Liver (tissue), 9 donors: ENCODE results near the gene IDH1. TPM values are rescaled to one million over a fixed set of nuclear protein-coding genes. Genes with fewer than 3 reads are reported as not detected.

Experiments
- DNase-seq: peaks from one replicate; pipeline ENCODE4 v3.0.0-alpha.2; 2017; ENCODE audit warnings: low spot score
- H3K27ac ChIP-seq, 2 donors: one replicate each; pipeline ENCODE4 v1.7.0; 2013; ENCODE audit warnings: inconsistent platforms in 2 of 2, low read length in 2 of 2, control low read depth in 1 of 2, low read depth in 1 of 2, mild to moderate bottlenecking in 1 of 2
- H3K27me3 ChIP-seq, 4 donors: one replicate each; pipeline versions ENCODE4 v1.6.1 to v1.7.0; 2013; ENCODE audit warnings: low read length in 3 of 4, inconsistent platforms in 1 of 4, mild to moderate bottlenecking in 1 of 4, moderate library complexity in 1 of 4; ENCODE audit not compliant: control insufficient read depth in 4 of 4, insufficient read depth in 4 of 4
- H3K36me3 ChIP-seq, 4 donors: one replicate each; pipeline versions ENCODE4 v1.6.1 to v1.7.0; 2013; ENCODE audit warnings: low read length in 3 of 4, mild to moderate bottlenecking in 3 of 4, low read depth in 1 of 4, moderate library complexity in 1 of 4; ENCODE audit not compliant: control insufficient read depth in 4 of 4, insufficient read depth in 3 of 4
- H3K4me1 ChIP-seq, 4 donors: one replicate each; pipeline versions ENCODE4 v1.6.1 to v1.7.0; 2013; ENCODE audit warnings: low read length in 3 of 4, mild to moderate bottlenecking in 3 of 4, moderate library complexity in 1 of 4; ENCODE audit not compliant: control insufficient read depth in 4 of 4, insufficient read depth in 4 of 4
- H3K4me3 ChIP-seq, 3 donors: one replicate each; pipeline versions ENCODE4 v1.6.1 to v1.7.0; 2013; ENCODE audit warnings: low read length in 3 of 3, control low read depth in 1 of 3, low read depth in 1 of 3, mild to moderate bottlenecking in 1 of 3
- H3K9ac ChIP-seq, 2 donors: one replicate each; pipeline ENCODE4 v1.7.0; 2013; ENCODE audit warnings: low read length in 2 of 2, mild to moderate bottlenecking in 2 of 2, moderate library complexity in 2 of 2, control low read depth in 1 of 2, low read depth in 1 of 2
- H3K9me3 ChIP-seq, 4 donors: one replicate each; pipeline versions ENCODE4 v1.6.1 to v1.7.0; 2013; ENCODE audit warnings: low read length in 3 of 4; ENCODE audit not compliant: control insufficient read depth in 4 of 4
- ATF3 ChIP-seq: IDR thresholded peaks from 2 replicates; pipeline ENCODE4 v1.6.1; 2016; ENCODE audit warnings: antibody characterized with exemption
- CTCF ChIP-seq: fragments of 150-350 bp; IDR thresholded peaks from 2 replicates; pipeline ENCODE4 v1.5.1; 2017; ENCODE audit warnings: improper control_type of control experiment, low read depth, low read length; ENCODE audit not compliant: missing input control
- EGR1 ChIP-seq, 2 donors: IDR thresholded peaks; 2 replicates each; pipeline ENCODE4 v1.6.1; 2016 to 2018; ENCODE audit warnings: antibody characterized with exemption in 2 of 2, low read depth in 2 of 2
- FOXA1 ChIP-seq: IDR thresholded peaks from 2 replicates; pipeline ENCODE4 v1.6.1; 2016; ENCODE audit warnings: antibody characterized with exemption
- FOXA2 ChIP-seq: IDR thresholded peaks from 2 replicates; pipeline ENCODE4 v1.6.1; 2016; ENCODE audit warnings: antibody characterized with exemption
- GABPA ChIP-seq, 2 donors: IDR thresholded peaks in 1 of 2; conservative IDR thresholded peaks in 1 of 2; 2 replicates each; pipeline ENCODE4 v1.6.1; 2016; ENCODE audit warnings: antibody characterized with exemption in 2 of 2, mild to moderate bottlenecking in 1 of 2, moderate library complexity in 1 of 2
- HNF4A ChIP-seq, 2 donors: conservative IDR thresholded peaks; 2 replicates each; pipeline ENCODE4 v1.6.1; 2016; ENCODE audit warnings: antibody characterized with exemption in 2 of 2, mild to moderate bottlenecking in 2 of 2
- HNF4G ChIP-seq: IDR thresholded peaks from 2 replicates; pipeline ENCODE4 v1.6.1; 2016; ENCODE audit warnings: antibody characterized with exemption
- JUND ChIP-seq, 2 donors: IDR thresholded peaks; 2 replicates each; pipeline ENCODE4 v1.6.1; 2016; ENCODE audit warnings: antibody characterized with exemption in 2 of 2
- MAX ChIP-seq: IDR thresholded peaks from 2 replicates; pipeline ENCODE4 v1.6.1; 2016; ENCODE audit warnings: antibody characterized with exemption
- NR2F2 ChIP-seq: IDR thresholded peaks from 2 replicates; pipeline ENCODE4 v1.6.1; 2016; ENCODE audit warnings: antibody characterized with exemption
- RAD21 ChIP-seq, 2 donors: IDR thresholded peaks; 2 replicates each; pipeline ENCODE4 v1.6.1; 2016; ENCODE audit warnings: antibody characterized with exemption in 2 of 2, mild to moderate bottlenecking in 2 of 2
- REST ChIP-seq: IDR thresholded peaks from 2 replicates; pipeline ENCODE4 v1.6.1; 2016; ENCODE audit warnings: antibody characterized with exemption, mild to moderate bottlenecking
- RXRA ChIP-seq, 2 donors: IDR thresholded peaks; 2 replicates each; pipeline ENCODE4 v1.6.1; 2017 to 2018; ENCODE audit warnings: antibody characterized with exemption in 2 of 2, mild to moderate bottlenecking in 1 of 2
- SP1 ChIP-seq: IDR thresholded peaks from 2 replicates; pipeline ENCODE4 v1.6.1; 2018; ENCODE audit warnings: antibody characterized with exemption, mild to moderate bottlenecking
- TAF1 ChIP-seq: conservative IDR thresholded peaks from 2 replicates; pipeline ENCODE4 v1.6.1; 2016; ENCODE audit warnings: antibody characterized with exemption, mild to moderate bottlenecking
- YY1 ChIP-seq: IDR thresholded peaks from 2 replicates; pipeline ENCODE4 v1.6.1; 2016; ENCODE audit warnings: antibody characterized with exemption, mild to moderate bottlenecking
- ZBTB33 ChIP-seq: IDR thresholded peaks from 2 replicates; pipeline ENCODE4 v1.6.1; 2016; ENCODE audit warnings: antibody characterized with exemption
- WGBS: extraction: QIAGEN DNeasy Blood & Tissue Kit; methylation state at CpG from one replicate; pipeline ENCODE4 v1.1.7; 2013; 5-methylcytosine and 5-hydroxymethylcytosine counted together
- polyA plus RNA-seq, 2 donors: library from polyadenylated mRNA; stranded (reverse) in 1 of 2; unstranded in 1 of 2; fragments of 200-250 nt in 1 of 2; fragments of >200 nt in 1 of 2; fragmentation: Nextera tagmentation in 1 of 2; extraction: Ambion mirVana in 1 of 2; gene quantifications; one replicate each; pipeline versions ENCODE4 v1.2.1 to v1.2.3, GENCODE V29; 2013 to 2015
- total RNA-seq, 2 donors: library from RNA; depleted of rRNA; stranded (reverse); fragments of >200 nt; gene quantifications; one replicate each; pipeline ENCODE4 v1.2.3, GENCODE V29; 2014
- donor health status: healthy.
- donor health status: healthy.
- donor health status: healthy.
- donor health status: healthy.
- donor health status: healthy.

The IDH1 gene
- total and polyA plus RNA-seq, 4 donors: 134 to 188 (median 142) TPM

- Histone ChIP-seq H3K27me3 (no peaks in the 10 kb centered on the region), H3K4me1 (peaks cover 0 to 5% (median 4%) of the 10 kb centered on the region in 4 donors), H3K9me3 (no peaks in the 10 kb centered on the region), H3K36me3 (no peaks in the 10 kb centered on the region), H3K27ac (no peak overlapping the region), H3K4me3 (no peak overlapping the region), H3K9ac (no peak overlapping the region)
- TF ChIP-seq RXRA (IDR thresholded peaks at IDR 0.05): no peak
- TF ChIP-seq GABPA (IDR thresholded peaks at IDR 0.05 in 1 of 2, conservative IDR thresholded peaks at IDR 0.05 in 1 of 2): no peak
- TF ChIP-seq YY1: no peak
- no peak for TF ChIP-seq JUND (IDR thresholded peaks at IDR 0.05)
- TF ChIP-seq CTCF: no peak
- no peak for TF ChIP-seq ATF3
- TF ChIP-seq FOXA2: no peak
- no peak for TF ChIP-seq NR2F2
- no peak for TF ChIP-seq ZBTB33
- no peak for TF ChIP-seq RAD21 (IDR thresholded peaks at IDR 0.05)
- TF ChIP-seq TAF1: no peak
- TF ChIP-seq HNF4A (conservative IDR thresholded peaks at IDR 0.05): no peak
- no peak for TF ChIP-seq EGR1 (IDR thresholded peaks at IDR 0.05; ENCODE audit: low read depth in 2 of 2)
- no peak for TF ChIP-seq SP1
- 92% methylated on average over 9 of the region's 9 CpGs for WGBS
- DNase-seq: no peak
Observed at GRCh38 chr2:208210688-208211451, 44.0 kb downstream of the IDH1 start.

- H3K9ac ChIP-seq: no peak overlapping the region
- peaks cover 0 to under 1% (median under 1%) of the 10 kb centered on the region in 4 donors for H3K4me1 ChIP-seq
- no peaks in the 10 kb centered on the region for H3K27me3 ChIP-seq
- WGBS: 96% methylated on average over 9 of the region's 9 CpGs
- H3K9me3 ChIP-seq: no peaks in the 10 kb centered on the region
- no peaks in the 10 kb centered on the region for H3K36me3 ChIP-seq
- no peak overlapping the region for H3K4me3 ChIP-seq
- no peak for DNase-seq
- H3K27ac ChIP-seq: no peak overlapping the region
- TF ChIP-seq HNF4A (conservative IDR thresholded peaks at IDR 0.05): no peak
- TF ChIP-seq MAX: no peak
- no peak for TF ChIP-seq NR2F2
- no peak for TF ChIP-seq REST
- no peak for TF ChIP-seq GABPA (IDR thresholded peaks at IDR 0.05 in 1 of 2, conservative IDR thresholded peaks at IDR 0.05 in 1 of 2)
- TF ChIP-seq FOXA2: no peak
- no peak for TF ChIP-seq TAF1
- no peak for TF ChIP-seq RXRA (IDR thresholded peaks at IDR 0.05)
- no peak for TF ChIP-seq SP1
- no peak for TF ChIP-seq ATF3
- TF ChIP-seq ZBTB33: no peak
- TF ChIP-seq FOXA1: no peak
- TF ChIP-seq HNF4G: no peak
Observed at GRCh38 chr2:208208335-208209085, 46.4 kb downstream of the IDH1 start.
